GM21825 (cell line): ENCODE measurements around the gene NDUFB7.
"Not testable (repeated sequence)": the region's sequence is repeated elsewhere in the genome, so short reads cannot be mapped to it uniquely, and the experiment has no call there.

ENCODE experiments used
- ATAC-seq: cut with Tn5 transposase; IDR thresholded peaks from one replicate; pipeline ENCODE4 v1.9.1; 2021; ENCODE audit warnings: mild to moderate bottlenecking, moderate library complexity; ENCODE audit not compliant: unreplicated experiment

The NDUFB7 gene

DNA sequence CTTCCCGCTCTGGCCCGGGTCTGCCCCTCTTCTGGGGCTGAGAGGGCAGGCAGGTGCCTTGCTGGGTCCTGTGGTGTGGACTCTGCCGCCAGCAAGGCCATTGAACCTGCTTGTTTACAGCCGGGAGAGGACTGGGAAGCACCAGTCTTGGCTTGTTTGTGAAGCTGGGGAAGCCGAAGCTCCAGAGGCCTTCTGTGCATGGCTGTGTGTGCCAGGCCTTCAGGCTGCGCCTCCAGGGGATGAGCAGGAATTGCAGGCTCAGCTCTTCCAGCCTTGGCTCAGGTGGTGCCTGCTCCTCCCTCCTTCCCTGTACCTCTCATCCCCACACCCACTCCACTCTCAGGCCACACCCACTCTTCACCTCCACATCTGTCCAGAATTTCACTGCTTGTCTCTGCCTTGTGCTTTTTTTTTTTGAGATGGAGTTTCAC, 17.5 kb downstream of the NDUFB7 start:
- ATAC-seq, result no peak

DNA sequence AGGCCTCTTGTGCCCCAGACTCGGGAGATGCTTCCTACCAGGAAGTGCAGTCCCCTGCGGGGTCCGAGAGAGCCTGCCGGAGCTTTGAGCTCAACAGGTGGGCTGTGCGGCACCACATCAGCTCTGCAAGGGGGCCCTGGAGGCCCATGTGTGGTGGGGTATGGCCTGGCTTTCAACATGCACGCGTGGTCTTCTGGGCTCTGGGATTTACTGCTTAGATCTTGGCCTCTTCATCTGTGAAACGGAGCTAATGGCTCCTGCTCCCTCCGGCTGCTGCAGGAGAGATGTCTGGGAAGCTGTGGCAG, 18.0 kb downstream of the NDUFB7 start:
- no peak for ATAC-seq

DNA sequence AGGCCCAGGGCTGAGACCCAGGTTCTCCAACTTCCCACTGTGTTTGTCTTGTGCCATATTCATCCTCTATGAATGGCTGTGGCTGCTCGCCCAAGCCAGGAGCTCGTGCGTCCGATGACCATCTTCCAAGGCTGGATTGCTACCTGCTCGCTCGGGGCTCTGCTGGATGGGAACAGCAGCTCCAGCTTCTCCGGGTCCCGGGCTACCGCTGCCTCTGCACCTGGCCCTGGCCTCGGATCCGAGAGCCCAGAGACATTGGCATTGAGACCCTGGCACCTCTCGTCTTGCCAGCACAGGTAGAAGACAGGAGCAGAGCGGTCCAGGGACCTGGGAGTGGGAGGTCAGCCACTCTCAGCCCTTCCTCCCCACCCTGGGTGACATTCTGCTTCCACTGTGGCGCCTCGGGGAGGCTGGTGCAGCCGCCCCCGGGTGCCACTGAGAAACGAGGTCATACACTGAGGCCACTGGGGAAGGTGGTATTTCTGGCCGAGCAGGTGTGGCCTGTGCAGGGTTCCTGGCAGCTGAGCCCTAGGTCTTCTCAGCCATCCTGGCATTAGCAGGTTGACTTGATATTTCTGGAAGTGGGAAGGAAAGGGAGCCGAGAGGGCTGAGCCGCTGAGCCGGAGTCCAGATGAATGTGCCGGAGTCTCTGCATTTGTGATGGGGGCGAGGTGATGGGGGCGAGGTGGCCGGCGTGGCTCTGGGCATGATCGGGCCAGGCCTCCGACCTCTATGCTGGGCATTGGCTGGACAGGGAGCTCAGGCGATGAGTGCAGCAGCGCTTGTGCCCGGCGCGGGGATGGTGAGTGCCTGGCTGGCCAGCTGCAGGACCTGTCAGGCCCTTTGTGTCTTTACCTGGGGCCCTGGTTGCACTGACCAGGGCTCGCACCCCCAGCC, 18.6 kb downstream of the NDUFB7 start:
- no peak for ATAC-seq

- ATAC-seq, result not testable (repeated sequence)
Measured at GRCh38 chr19:14552006-14552360, 19.9 kb downstream of the NDUFB7 start.

DNA sequence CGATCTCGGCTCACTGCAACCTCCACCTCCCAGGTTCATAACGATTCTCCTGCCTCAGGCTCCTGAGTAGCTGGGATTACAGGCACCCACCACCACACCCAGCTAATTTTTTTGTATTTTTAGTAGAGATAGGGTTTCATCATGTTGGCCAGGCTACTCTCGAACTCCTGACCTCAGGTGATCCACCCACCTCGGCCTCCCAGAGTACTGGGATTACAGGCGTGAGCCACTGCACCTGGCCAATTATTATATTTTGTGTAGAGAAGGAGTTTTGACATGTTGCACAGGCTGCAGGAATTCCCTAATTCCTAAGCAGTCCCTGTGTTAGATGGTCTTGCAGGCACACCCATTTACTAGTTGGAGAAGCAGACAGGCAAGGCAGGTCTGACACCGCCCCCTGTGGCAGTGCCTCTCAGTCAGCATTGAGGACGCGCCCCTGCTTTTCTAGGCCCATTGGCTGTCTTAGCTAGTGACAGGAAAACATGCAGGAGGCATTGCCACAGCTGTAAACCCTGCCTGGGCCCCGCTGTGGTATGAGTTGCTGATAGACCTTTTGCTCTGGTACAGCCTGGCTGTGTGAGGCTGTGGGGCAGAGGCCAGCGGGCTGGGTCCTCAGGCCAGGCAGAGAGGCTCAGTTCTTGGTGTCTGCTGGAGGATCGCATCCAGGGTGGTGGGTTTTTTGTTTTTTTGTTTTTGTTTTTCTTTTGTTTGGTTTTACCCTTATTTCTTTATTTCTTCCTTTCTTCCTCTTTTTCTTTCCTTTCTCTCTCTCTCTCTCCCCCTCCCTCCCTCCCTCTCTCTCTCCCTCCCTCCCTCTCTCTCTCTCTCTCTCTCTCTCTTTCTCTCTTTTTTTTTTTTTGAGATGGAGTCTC, 20.5 kb downstream of the NDUFB7 start:
- ATAC-seq, result not testable (repeated sequence)

- no peak for ATAC-seq
Measured at GRCh38 chr19:14550201-14550754, 21.6 kb downstream of the NDUFB7 start.

DNA sequence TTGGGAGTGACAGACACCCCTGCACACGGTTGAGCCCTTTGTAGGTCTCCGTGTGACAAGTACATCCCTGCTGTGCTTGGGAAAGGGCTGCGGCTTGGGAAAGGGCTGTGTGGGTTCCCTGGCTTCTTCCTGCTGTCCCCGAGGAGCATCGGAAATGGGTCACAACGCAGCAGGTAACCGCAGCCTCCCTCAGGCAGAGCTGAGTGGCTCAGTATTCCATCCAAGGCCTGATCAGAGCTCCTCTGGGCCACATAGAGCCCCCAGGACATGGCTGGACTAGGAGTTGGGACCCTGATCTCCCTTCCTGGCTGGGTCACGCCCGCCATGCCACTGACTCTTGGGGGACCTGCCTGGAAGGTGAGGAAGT, 26.2 kb downstream of the NDUFB7 start:
- no peak for ATAC-seq

GRCh38 chr19:14544977-14545715, 26.7 kb downstream of the NDUFB7 start:
- no peak for ATAC-seq

- ATAC-seq, result no peak
Measured at GRCh38 chr19:14544047-14544446, 27.8 kb downstream of the NDUFB7 start.

GRCh38 chr19:14542711-14543328, 29.0 kb downstream of the NDUFB7 start:
- no peak for ATAC-seq

DNA sequence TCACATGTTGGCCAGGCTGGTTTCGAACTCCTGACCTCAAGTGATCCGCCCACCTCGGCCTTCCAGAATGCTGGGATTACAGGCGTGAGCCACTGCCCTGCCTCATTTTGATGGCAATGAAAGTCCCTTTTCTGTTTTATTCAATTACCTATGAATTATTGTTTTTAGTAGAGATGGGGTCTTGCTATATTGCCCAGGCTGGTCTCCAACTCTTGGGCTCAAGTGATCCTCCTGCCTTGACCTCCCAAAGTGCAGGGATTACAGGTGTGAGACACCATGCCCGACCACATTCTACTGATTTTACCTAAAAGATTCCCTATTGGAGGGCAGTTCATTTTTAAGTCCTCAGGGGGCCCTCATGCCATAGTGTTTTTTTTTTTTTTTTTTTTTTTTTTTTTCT, 29.9 kb downstream of the NDUFB7 start:
- ATAC-seq, result not testable (repeated sequence)

DNA sequence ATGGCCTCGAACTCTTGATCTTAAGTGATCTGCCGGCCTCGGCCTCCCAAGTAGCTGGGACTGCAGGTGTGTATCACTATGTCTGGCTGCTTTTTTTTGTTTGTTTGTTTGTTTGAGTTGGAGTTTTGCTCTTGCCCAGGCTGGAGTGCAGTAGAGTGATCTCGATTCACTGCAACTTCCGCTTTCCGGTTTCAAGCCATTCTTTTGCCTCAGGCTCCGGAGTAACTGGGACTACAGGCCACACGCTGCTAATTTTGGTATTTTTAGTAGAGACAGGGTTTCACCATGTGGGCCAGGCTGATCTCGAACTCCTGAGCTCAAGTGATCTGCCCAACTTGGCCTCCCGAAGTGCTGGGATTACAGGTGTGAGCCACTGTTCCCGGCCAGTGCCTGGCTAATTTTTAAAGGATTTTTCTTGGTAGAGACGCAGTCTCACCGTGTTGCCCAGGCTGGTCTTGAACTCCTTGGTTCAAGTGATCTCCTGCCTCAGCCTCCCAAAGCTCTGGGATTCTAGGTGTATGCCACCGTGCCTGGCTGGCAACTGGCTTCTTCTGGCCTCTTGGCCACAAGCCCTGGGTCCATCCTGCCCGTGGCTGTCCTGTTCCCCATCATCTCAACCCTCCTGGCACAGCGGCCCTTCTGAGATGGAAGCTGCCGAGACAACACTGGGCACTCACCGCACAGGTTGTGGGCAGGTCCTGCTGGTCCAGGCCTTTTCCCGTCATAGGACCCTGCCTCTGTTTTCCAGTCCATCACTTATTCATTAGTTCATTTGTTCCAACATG, 30.9 kb downstream of the NDUFB7 start:
- no peak for ATAC-seq

- no peak for ATAC-seq
Measured at GRCh38 chr19:14536926-14537692, 34.8 kb downstream of the NDUFB7 start.

DNA sequence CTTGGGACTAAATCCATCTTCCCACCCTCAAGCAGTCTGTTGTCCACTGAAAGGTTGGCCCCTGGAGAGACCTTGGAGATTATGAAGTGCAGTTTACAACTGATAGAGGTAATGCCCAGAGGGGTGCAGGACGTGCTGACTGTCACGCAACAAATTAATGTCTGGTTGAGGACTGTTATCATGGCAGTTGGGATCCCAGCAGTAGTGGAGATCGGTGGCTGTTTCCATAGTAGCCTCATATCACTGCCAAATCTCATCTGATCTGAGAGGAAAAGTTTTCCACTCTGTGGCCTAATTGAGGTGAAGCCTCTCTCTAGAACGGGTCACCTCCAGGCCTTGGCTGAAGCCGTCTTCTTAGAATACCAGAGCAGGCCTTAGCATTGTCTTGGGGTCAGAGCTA, 38.4 kb downstream of the NDUFB7 start:
- no peak for ATAC-seq

DNA sequence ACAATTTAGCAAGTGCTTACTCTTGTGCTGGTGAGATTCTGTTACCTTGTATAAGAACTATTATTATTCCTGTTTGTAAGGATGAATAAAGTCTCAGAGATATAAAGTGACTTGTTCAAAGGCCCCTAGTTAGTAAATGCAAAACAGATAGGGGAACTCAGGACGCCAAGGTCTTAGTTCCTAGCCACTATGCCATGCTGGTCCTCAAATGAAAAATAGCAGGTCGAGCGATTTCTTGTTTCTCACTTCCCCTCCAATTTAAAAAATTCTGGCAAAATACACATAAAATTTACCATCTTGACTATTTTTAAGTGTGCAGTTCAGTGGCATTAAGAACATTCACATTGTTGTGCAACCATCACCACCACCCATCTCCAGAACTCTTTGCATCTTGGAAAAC, 41.4 kb downstream of the NDUFB7 start:
- ATAC-seq, result no peak

DNA sequence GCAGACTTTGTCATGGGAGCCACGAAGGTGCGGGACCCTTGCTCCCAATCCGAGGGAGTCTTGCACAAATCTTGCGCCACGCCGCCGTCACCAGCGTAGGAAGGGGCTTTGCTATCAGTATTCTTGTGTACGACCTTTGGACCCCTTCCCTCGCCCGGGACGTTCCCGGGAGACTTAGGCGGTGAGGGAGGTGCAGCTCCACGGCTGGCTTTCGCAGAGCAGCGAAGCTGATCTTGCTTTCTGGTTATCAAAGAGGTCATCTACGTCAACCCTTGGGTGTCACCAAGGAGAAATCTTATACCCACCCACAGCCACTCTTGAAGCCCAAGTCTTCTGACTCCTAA, 41.9 kb downstream of the NDUFB7 start:
- ATAC-seq, result peak; percentile 5

- peak; percentile 90 for ATAC-seq
Measured at GRCh38 chr19:14529254-14530004, 42.4 kb downstream of the NDUFB7 start, which contains the start of gene TECR. Gene TECR, plus strand, starts transcription at chr19:14529594. Its CDS starts 103 bp downstream, at chr19:14529697.
